Activated CD8-positive, alpha-beta memory T cell treated with anti-CD3 and anti-CD28 coated beads, Interleukin-2, amount 10 ng/mL, durations not matched to agents 7 days and 5 days (primary cell): ENCODE data around the gene DDX4. TPM values are rescaled to one million over a fixed set of nuclear protein-coding genes. Genes with fewer than 3 reads are reported as not detected.

ENCODE experiments used
- ATAC-seq: fragments of 150-1000 bp; cut with Tn5 transposase; one replicate; pipeline ENCODE4 v1.10.0; 2021; ENCODE audit warnings: moderate library complexity
- CTCF ChIA-PET: fragments of 350-600 bp; sonication (Branson Sonifier 250); formaldehyde crosslinking; loops from one replicate; lab custom pipeline; 2021; ENCODE audit warnings: antibody characterized with exemption; lab: Charles Lee
- DNase-seq: peaks from one replicate; pipeline ENCODE4 v3.0.0-alpha.2; 2020
- H3K27ac Mint-ChIP-seq: one replicate; pipeline ENCODE4 v1.8.0; 2021; ENCODE audit warnings: mild to moderate bottlenecking, mixed read lengths
- H3K27me3 Mint-ChIP-seq: one replicate; pipeline ENCODE4 v1.8.0; 2021; ENCODE audit warnings: mixed read lengths
- H3K36me3 Mint-ChIP-seq: one replicate; pipeline ENCODE4 v1.8.0; 2021; ENCODE audit warnings: mild to moderate bottlenecking, mixed read lengths
- H3K4me1 Mint-ChIP-seq: one replicate; pipeline ENCODE4 v1.8.0; 2021; ENCODE audit warnings: mixed read lengths
- H3K4me3 Mint-ChIP-seq: one replicate; pipeline ENCODE4 v1.8.0; 2021; ENCODE audit warnings: mild to moderate bottlenecking, moderate library complexity, mixed read lengths
- H3K9me3 Mint-ChIP-seq: one replicate; pipeline ENCODE4 v1.8.0; 2022; ENCODE audit warnings: low read depth, mixed read lengths
- total RNA-seq, 2 experiments: library from RNA; stranded (reverse); gene quantifications; one replicate each; pipeline ENCODE4 v1.2.3, GENCODE V29; 2021

Gene DDX4
- total RNA-seq, 2 experiments from 2014 or later: 0.12 to 0.29 TPM

- peaks cover 31% of the 10 kb centered on the region for H3K27me3 Mint-ChIP-seq
- peaks cover 35% of the 10 kb centered on the region for H3K4me1 Mint-ChIP-seq
- no peaks in the 10 kb centered on the region for H3K36me3 Mint-ChIP-seq
- CTCF ChIA-PET: no interaction called here
- no peaks in the 10 kb centered on the region for H3K9me3 Mint-ChIP-seq
- no peak overlapping the region for H3K4me3 Mint-ChIP-seq
- DNase-seq: no peak
- peak overlapping the region; percentile 2 for H3K27ac Mint-ChIP-seq
- ATAC-seq: no peak
These were observed 113.8 kb downstream of the DDX4 start for GRCh38 chr5:55851675-55851979.

- H3K4me1 Mint-ChIP-seq: peaks cover 42% of the 10 kb centered on the region
- no peak for DNase-seq
- no peaks in the 10 kb centered on the region for H3K36me3 Mint-ChIP-seq
- H3K27ac Mint-ChIP-seq: no peak overlapping the region
- no peak overlapping the region for H3K4me3 Mint-ChIP-seq
- peaks cover 31% of the 10 kb centered on the region for H3K27me3 Mint-ChIP-seq
- ATAC-seq: no peak
- H3K9me3 Mint-ChIP-seq: no peaks in the 10 kb centered on the region
- CTCF ChIA-PET: no interaction called here
These were observed 114.6 kb downstream of the DDX4 start for GRCh38 chr5:55852503-55852902.

GRCh38 chr5:55853041-55853670 lies 115.3 kb downstream of the DDX4 start:
- Mint-ChIP-seq H3K27me3 (peaks cover 31% of the 10 kb centered on the region), H3K27ac (no peak overlapping the region), H3K36me3 (no peaks in the 10 kb centered on the region), H3K9me3 (no peaks in the 10 kb centered on the region), H3K4me1 (peaks cover 45% of the 10 kb centered on the region), H3K4me3 (no peak overlapping the region)
- DNase-seq (no peak), ATAC-seq (no peak)
- CTCF ChIA-PET: no interaction called here

GRCh38 chr5:55853818-55854217 lies 116.0 kb downstream of the DDX4 start:
- DNase-seq (no peak), ATAC-seq (no peak)
- Mint-ChIP-seq H3K27ac (no peak overlapping the region), H3K9me3 (no peaks in the 10 kb centered on the region), H3K27me3 (peaks cover 32% of the 10 kb centered on the region), H3K4me1 (peaks cover 42% of the 10 kb centered on the region), H3K36me3 (no peaks in the 10 kb centered on the region), H3K4me3 (no peak overlapping the region)
- CTCF ChIA-PET: no interaction called here

GRCh38 chr5:55855509-55855908 lies 117.6 kb downstream of the DDX4 start:
- Mint-ChIP-seq H3K27me3 (peaks cover 23% of the 10 kb centered on the region), H3K9me3 (no peaks in the 10 kb centered on the region), H3K4me1 (peaks cover 34% of the 10 kb centered on the region), H3K4me3 (no peak overlapping the region), H3K36me3 (no peaks in the 10 kb centered on the region), H3K27ac (no peak overlapping the region)
- DNase-seq (peak; percentile 49), ATAC-seq (peak; percentile 23)
- CTCF ChIA-PET: no interaction called here

GRCh38 chr5:55856516-55857246 lies 118.8 kb downstream of the DDX4 start:
- CTCF ChIA-PET: no interaction called here

GRCh38 chr5:55857247-55857640 lies 119.4 kb downstream of the DDX4 start:
- peaks cover 15% of the 10 kb centered on the region for H3K27me3 Mint-ChIP-seq
- ATAC-seq (no peak), DNase-seq (no peak)
- peaks cover 27% of the 10 kb centered on the region for H3K4me1 Mint-ChIP-seq
- CTCF ChIA-PET: no interaction called here
- no peak overlapping the region for H3K4me3 Mint-ChIP-seq
- no peaks in the 10 kb centered on the region for H3K36me3 Mint-ChIP-seq
- H3K27ac Mint-ChIP-seq: no peak overlapping the region
- H3K9me3 Mint-ChIP-seq: no peaks in the 10 kb centered on the region

More at GRCh38 chr5:55856516-55857246, 118.8 kb downstream of the DDX4 start:
- ATAC-seq (peak; percentile 72), DNase-seq (no peak)
- Mint-ChIP-seq H3K4me1 (peaks cover 28% of the 10 kb centered on the region), H3K27me3 (peaks cover 17% of the 10 kb centered on the region), H3K27ac (peak overlapping the region; percentile 56), H3K4me3 (no peak overlapping the region), H3K9me3 (no peaks in the 10 kb centered on the region), H3K36me3 (no peaks in the 10 kb centered on the region)

- Mint-ChIP-seq H3K9me3 (no peaks in the 10 kb centered on the region), H3K27me3 (peaks cover 15% of the 10 kb centered on the region), H3K27ac (no peak overlapping the region), H3K36me3 (no peaks in the 10 kb centered on the region), H3K4me3 (no peak overlapping the region), H3K4me1 (peaks cover 27% of the 10 kb centered on the region)
- CTCF ChIA-PET: no interaction called here
- ATAC-seq (no peak), DNase-seq (no peak)
These were observed 120.2 kb downstream of the DDX4 start for GRCh38 chr5:55858104-55858503.

GRCh38 chr5:55860288-55860687 lies 122.4 kb downstream of the DDX4 start:
- no peaks in the 10 kb centered on the region for H3K9me3 Mint-ChIP-seq
- peaks cover 23% of the 10 kb centered on the region for H3K4me1 Mint-ChIP-seq
- ATAC-seq (no peak), DNase-seq (no peak)
- H3K27me3 Mint-ChIP-seq: peaks cover 9% of the 10 kb centered on the region
- H3K36me3 Mint-ChIP-seq: no peaks in the 10 kb centered on the region
- H3K27ac Mint-ChIP-seq: no peak overlapping the region
- CTCF ChIA-PET: no interaction called here
- H3K4me3 Mint-ChIP-seq: no peak overlapping the region

- no peaks in the 10 kb centered on the region for H3K9me3 Mint-ChIP-seq
- no peak overlapping the region for H3K27ac Mint-ChIP-seq
- H3K36me3 Mint-ChIP-seq: no peaks in the 10 kb centered on the region
- peaks cover 19% of the 10 kb centered on the region for H3K4me1 Mint-ChIP-seq
- CTCF ChIA-PET: no interaction called here
- ATAC-seq (no peak), DNase-seq (no peak)
- H3K4me3 Mint-ChIP-seq: no peak overlapping the region
- H3K27me3 Mint-ChIP-seq: peaks cover 9% of the 10 kb centered on the region
These were observed 122.8 kb downstream of the DDX4 start for GRCh38 chr5:55860709-55861108.

GRCh38 chr5:55864606-55865541 lies 127.0 kb downstream of the DDX4 start:
- no peaks in the 10 kb centered on the region for H3K36me3 Mint-ChIP-seq
- no peak overlapping the region for H3K4me3 Mint-ChIP-seq
- peaks cover 3% of the 10 kb centered on the region for H3K9me3 Mint-ChIP-seq
- no peaks in the 10 kb centered on the region for H3K27me3 Mint-ChIP-seq
- no peak for ATAC-seq
- CTCF ChIA-PET: no interaction called here
- no peaks in the 10 kb centered on the region for H3K4me1 Mint-ChIP-seq
- DNase-seq: no peak
- no peak overlapping the region for H3K27ac Mint-ChIP-seq

GRCh38 chr5:55865831-55866230 lies 128.0 kb downstream of the DDX4 start:
- no peak overlapping the region for H3K4me3 Mint-ChIP-seq
- ATAC-seq (no peak), DNase-seq (no peak)
- H3K9me3 Mint-ChIP-seq: peaks cover 3% of the 10 kb centered on the region
- CTCF ChIA-PET: no interaction called here
- no peaks in the 10 kb centered on the region for H3K36me3 Mint-ChIP-seq
- no peaks in the 10 kb centered on the region for H3K27me3 Mint-ChIP-seq
- H3K4me1 Mint-ChIP-seq: no peaks in the 10 kb centered on the region
- no peak overlapping the region for H3K27ac Mint-ChIP-seq

GRCh38 chr5:55866485-55866884 lies 128.6 kb downstream of the DDX4 start:
- ATAC-seq: no peak

More at GRCh38 chr5:55866485-55866884, 128.6 kb downstream of the DDX4 start:
- CTCF ChIA-PET: no interaction called here
- Mint-ChIP-seq H3K27ac (no peak overlapping the region), H3K4me3 (no peak overlapping the region), H3K27me3 (no peaks in the 10 kb centered on the region), H3K4me1 (no peaks in the 10 kb centered on the region), H3K9me3 (peaks cover 3% of the 10 kb centered on the region), H3K36me3 (no peaks in the 10 kb centered on the region)
- no peak for DNase-seq
